OCI-LY7 (cell line): ENCODE data around the gene SCN8A.

Source experiments
- CTCF ChIP-seq: fragments of 200-600 bp; sonication (generic); conservative IDR thresholded peaks from 2 replicates; pipeline ENCODE4 v1.5.1; 2014; ENCODE audit warnings: mild to moderate bottlenecking, antibody characterized with exemption, low read length, moderate library complexity, mixed read lengths
- EZH2phosphoT487 ChIP-seq: fragments of 200-600 bp; sonication (generic); IDR thresholded peaks from 2 replicates; pipeline ENCODE4 v1.6.1; 2018; ENCODE audit warnings: low read depth, borderline replicate concordance, mild to moderate bottlenecking, mixed run types, antibody characterized with exemption, low read length, moderate library complexity, mixed read lengths

- TF ChIP-seq CTCF (no peak), EZH2phosphoT487 (no peak)
Measured at GRCh38 chr12:51749986-51750317, 158.9 kb downstream of the SCN8A start.
